Stimulated activated CD8-positive, alpha-beta memory T cell treated with anti-CD3 and anti-CD28 coated beads, Interleukin-7, amount 100 ng/mL, for 24 hours (primary cell): ENCODE measurements around the gene ARSB.

Experiments used
- DNase-seq: peaks from one replicate; pipeline ENCODE4 v3.0.0-alpha.2; 2020; ENCODE audit warnings: low read depth

Gene ARSB

DNA sequence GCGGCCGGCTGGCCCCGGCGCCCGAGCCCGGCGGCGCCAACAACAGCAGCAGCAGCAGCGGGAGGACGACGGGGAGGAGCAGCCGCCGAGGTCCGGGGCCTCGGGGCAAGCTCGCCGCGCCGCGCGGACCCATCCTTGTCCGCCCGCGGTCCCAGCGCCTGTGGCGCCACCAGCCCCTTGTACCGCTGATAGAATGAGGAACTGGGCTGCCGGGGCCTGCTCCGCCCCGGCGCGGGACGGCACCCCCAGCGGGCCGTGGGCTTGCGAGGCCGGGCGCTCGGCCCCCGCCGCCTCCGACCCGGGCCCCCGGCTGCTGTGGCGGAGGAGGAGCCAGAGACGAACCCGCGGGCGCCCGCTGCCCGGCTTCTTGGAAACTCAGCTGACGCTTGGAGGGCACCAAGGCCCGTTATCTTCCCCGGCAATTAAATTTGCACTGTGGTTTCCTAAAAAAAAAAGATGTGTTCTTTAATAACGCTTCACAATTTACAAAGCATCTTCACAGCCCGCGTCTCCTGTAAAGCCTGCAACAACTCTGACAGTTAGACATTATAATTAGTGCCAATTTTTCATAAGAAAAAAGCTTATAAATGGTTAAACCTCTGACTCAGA lies at the start of gene ARSB:
TSS of gene ARSB (minus strand) at position 195 of the 609 bp plus-strand sequence. CDS start at position 133, 62 bp downstream.
- DNase-seq = no peak

DNA sequence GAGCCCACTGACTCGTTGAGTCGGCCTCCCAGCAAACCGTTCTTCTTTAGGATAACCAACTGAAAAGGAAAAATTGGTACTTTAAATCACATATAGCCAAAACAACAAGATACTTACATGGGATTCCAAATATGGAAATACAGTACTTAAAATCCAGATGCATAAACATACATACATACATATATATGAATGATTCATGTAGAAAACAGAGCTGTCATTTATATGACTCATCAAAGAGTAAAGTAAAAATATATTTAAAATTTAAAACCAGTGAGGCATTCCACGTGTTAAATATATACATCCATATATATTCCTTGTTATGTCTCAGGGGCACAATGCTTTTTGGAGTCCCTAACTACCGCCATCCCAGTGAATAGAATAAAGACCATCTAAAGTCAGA lies 47.7 kb upstream of the ARSB start:
- DNase-seq = no peak

DNA sequence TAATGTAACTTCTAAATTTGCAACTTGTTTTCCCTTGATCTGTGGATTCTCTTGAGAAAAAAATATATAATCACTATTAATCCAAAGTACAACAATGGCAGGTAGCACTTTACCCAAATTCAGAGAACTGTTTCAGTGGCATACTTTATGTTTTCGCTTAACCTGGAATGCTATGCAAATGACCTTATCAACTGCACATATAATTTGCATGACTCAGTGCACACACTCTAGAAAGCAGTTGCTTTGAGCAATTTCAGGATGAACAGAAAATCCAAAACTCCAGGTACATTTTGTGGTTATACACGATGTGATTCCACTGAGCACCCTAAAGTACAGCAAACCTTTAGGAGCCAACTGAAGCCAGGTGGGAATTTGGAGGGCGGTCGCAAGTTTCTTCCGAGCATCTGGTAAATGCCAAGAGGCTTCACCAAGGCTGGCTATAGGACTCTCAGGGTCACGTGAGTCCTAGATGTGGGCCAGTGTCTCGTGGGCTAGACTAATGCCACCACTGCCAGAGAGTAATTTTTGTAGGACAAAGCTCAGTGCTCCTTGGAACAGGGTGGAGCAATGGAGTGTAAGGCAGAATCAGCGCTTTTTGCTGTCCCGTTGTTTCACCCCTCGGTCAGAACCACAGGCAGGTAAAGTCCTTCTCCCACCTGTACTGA lies 47.1 kb upstream of the ARSB start:
- no peak for DNase-seq

DNA sequence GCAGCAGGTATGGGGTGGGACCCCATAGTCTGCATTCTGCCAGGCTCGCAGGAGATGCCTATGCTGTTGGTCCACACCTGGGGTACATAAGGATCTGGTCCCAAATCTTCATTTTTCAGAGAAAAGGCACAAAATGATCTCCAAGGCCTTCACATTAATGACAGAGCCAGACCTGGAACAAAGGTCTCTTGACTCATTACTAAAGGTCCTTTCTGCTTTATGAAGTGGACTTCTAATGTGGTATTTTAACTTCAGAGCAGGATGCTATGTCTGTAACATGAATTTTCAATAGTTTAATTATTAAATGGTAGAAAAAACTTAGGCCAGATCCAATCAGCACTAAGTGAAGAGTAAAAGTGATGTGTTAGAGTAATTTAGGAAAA lies 46.4 kb upstream of the ARSB start:
- DNase-seq = no peak

DNA sequence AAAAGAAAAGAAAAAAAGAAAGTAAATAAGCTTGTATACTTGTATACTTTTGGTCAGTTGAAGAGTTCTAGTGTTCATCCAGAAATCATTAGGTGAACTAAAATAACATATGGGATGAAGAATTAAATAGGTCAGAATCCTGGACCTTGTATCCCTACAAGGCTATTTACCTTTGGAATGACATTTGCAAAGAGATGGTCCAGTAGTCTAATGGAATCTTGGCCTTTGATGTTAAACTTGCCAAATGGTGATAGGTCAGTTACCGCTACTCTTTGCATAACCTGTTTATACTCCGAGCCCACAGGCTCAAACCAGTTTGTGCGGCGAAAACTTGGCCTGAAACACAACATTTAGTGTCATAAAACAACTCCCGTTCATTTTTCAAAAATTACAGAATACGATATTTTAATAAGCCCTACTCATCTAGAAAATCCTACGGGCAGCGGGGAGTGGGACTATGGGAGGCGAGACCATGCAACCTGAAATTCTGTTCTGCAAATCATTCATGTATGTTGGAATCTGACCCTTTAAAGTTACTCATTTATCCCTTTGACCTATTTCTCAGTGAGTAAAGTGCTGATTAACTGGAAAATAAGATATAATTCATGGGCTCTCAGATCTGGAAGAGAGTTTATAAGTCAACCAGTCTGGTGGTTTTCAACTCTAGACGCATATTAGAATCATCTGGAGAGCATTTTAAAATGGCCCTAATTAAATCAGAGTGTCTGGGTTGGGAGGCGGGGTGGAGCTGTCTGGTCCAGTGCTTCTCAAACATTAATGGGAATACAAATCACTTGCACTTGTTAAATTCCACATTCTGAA lies 45.8 kb upstream of the ARSB start:
- no peak for DNase-seq

DNA sequence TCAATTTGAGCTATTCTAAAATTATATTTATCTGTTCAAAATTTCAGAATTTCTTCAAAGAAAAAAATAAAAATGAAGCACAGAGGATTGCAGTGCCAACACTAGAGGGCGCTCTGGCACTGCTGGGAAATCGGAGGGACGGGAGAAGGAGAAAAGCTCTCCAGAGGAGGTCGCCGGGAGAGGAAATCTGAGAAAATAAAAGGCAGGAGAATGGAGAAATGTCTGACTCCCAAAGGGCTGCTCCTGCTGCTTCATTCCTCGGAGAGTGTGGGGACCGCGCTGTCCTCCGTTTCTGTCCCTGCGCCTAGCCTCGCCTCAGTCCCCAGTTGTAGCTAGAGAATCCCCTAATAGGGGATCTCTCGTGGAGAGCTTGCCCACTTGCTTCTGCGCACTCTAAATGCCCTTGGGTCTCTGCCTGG lies 40.0 kb upstream of the ARSB start:
- DNase-seq = no peak

DNA sequence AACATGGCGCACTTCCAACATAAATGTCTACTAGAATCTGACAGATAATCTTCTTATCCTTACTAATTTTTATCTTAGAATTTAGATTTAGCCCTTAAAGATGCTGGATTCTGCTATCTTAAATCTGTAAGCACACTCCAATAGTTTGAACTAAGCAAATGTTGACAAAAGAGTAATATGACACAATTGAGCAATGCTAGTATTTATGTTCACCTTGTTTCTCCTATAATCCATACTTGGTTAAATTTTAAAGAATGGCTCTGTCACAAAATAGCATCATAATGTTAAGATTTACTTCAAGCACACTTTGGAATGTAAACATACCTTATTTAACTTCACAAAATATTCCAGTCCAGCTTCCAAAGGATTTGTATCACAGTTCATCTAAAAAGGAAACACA lies 38.8 kb upstream of the ARSB start:
- no peak for DNase-seq

DNA sequence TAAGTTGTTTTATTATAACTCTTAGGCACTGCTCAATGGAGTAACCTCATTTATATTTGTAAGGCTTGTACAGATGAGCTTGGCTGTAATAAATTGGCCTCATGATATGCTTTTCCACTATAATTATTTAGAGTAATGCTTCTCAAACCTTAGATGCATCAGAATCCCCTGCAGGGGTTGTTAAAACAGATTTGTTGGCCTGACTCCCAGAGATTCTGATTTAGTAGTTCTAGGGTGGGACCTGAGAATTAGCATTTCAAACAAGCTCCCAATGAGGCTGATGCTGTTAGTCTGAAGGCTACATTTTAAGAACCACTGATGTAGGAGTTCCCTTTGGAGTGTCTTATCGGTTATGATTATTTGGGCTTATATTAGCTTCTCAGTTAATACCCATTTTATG lies 38.2 kb upstream of the ARSB start:
- no peak for DNase-seq

DNA sequence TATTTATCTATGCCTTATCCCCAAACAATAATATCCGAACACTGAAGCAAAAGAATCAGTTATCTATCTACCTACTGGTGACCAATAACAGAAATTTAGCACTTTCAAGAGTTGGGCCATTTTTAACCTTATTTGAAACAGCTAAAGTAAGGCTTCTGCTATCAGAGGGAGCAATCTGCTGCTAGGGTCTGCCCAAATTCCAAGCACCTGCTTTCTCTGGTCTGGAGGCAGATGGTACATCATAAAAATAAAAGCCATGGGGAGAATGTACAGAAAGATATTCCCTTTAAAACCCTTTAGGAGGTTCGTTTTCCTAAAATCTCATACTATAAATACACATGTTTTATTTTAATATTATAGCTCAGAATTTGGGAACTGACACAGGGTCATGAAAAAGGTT lies 37.7 kb upstream of the ARSB start:
- no peak for DNase-seq

DNA sequence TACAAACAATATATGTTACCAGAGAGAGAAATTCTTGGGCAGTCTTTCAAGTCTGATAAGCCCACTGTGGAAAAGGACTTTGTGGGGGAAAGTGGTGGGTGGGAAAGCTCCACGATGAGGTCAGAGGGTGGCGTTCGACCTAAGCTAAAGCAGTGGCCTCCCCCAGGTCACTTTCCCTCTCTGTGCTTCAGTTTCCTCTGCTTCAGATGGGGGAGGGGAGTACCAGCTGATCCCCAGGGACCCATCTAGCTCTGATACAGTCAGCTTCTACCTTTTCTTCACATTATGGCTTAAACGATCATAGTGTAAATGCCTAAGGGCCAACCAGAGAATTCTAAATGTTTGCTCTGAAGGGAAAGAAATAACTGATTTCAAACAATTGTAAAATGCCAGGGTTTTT lies 36.6 kb upstream of the ARSB start:
- no peak for DNase-seq

DNA sequence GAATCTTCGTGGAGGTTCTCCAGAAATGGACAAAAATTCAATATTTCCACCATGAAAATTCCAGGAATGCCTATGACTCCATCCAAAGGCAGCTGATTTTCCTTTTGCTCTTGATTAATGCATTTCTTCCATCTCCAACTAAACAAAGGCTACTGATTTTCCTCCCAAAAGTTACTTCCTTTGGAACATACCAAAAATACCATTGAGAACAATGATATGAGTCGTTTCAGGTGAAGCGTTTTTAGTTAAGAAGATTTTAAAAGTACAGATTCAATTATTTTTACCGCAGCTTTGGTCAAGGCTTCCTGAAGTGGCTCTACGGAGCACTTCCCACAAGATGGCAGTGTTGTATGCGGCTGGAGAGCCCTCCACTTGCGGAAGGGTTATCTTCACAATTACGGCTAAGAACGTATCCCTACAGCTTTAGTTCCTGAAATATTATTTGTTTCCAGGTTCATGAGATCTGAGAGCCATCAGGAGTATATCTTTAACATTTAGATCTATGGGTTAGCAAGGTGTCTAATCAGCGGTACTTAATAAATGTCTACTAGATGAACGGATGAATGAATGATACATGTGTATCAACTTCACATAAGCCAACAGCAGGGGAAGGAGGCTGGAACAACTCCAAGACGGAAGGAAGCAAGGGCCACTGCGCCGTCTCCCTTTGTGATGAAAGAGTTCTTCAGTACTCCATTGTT lies 35.9 kb upstream of the ARSB start:
- no peak for DNase-seq

DNA sequence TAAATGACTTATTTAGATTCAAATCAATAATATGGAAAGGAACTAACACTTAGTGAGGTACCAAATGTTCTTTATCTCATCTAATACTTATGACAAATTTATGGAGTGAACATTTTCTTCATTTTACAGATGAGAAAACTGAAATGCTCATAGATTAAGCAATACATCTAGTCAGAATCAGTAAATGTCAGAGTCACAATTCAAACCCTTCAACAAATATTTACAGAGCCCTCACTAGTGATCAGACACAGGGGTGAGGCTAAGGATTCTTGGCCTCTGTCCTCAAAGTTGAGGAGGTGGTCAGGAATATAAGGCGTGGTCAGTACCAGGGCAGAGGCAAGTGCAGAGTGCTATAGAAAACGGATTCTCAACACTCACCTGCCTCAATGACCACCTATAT lies 29.5 kb upstream of the ARSB start:
- no peak for DNase-seq

DNA sequence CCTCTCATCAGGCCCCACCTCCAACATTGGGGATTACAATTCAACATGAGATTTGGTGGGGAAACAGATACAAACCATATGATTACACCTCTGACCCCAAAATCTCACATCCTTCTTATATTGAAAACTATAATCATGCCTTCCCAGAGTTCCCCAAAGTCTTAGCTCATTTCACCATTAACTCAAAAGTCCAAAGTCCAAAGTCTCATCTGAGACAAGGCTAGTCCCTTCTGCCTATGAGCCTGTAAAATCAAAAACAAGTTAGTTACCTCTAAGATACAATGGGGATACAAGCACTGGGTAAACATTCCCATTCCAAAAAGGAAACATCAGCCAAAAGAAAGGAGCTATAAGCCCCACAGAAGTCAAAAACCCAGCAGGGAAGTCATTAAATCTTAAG lies 26.8 kb upstream of the ARSB start:
- DNase-seq = no peak

DNA sequence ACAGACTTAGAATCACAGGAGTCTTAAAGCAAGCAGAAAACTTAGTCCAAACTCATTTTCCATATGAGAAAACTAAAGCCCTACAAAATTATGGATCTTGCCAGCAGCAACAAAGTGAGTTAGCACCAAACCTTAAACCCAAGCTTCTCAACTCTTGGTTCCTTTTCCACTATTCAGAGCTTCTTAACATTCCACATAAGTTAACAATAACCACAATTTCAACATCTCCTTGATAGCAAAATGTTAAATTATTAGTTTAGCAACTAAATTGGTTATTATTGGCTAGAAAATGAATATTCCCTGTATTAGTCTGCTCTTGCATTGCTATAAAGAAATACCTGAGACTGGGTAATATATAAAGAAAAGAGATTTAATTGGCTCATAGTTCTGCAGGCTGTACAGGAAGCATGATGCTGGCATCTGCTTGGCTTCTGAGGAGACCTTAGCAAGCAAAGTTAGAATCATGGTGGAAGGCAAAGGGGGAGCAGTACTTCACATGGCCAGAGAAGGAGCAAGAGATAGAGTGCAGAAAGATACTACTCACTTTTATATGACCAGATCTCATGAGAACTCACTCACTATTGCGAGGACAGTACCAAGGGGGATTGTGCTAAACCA lies 26.2 kb upstream of the ARSB start:
- no peak for DNase-seq

DNA sequence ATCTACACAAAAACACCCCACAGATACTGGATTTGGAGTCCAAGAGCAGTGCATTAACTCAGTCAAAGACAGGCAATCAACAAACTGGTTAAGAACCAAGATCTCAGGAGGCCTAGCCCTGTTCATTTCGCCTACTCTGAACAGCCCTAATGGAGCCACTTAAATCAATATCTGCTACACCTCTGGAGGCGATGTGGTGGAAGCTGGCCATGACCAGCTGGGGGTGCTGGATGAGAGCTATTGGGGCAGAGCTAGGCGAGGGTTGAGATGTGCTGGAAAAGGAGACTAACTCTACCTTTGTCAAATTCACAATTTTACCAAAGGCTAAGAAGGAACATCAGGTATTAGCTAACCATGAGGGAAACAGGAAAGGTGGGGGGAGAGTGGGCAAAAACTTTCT lies 23.3 kb upstream of the ARSB start:
- no peak for DNase-seq

DNA sequence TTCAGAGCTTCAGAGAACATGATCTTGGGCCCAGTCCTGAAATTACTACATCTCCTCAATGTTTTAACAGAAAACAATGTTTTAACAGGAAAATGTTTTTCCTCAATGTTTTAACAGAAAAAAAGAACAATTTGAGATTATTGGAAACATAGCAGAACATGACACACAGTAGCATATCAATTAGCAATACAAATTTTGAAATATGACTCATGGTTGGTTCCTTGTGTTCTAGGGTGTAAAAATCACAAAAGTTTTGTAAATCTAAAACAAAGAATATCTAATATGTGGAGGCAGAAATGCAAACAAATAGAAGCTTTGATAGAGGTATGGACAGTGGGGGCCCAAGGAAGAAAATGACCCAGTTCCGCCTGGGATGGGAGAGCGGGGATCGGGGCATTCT lies 22.8 kb upstream of the ARSB start:
- no peak for DNase-seq

DNA sequence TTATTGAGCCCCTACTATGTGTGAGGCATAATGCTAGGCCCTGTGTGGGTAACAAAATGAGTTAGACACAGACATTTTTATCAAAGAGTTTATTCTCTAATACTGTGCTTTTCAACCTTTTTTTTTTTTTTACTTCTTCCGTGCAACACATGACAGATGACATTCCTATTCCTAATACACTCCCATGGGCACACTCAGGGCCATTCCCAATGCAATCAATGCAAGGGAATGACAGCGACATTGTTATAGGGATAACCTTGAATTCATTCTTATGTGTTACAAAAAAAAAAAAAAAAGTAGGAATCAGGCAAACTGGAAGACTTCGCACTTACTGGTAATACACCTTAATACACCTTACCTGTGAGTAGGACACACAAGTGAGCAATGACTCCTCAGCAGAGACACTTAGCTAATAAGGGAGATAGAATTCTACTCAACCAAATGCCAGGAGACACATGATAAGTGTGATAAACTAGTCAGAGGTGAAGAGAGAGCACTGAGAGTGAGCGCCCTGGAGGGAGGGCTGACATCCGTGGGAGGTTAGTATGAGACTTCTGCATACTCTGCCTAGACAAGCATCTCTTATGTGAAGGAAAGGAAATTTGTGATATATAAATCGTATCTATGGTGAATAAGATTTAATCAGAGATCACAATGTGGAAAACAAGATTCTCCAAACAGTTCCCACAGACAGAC lies 21.0 kb upstream of the ARSB start:
- DNase-seq = no peak

DNA sequence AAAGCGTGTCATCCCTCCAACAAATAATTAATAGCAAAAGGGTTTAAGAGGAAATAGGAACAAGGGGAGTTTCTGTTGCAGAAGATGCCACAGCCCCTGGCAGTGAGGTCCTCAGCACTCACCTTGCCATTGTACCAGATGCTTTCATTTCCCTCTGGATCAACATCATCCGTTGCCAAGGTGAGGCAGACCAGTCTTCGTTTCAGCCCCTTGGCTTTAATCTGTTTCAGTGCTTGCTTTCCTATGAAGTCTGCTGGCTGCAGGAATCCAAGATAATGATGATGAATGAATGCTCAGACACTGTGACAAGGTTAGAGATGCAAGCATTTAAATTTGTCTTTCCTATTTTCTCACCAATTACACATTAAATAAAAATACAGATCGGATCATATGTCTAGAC lies 20.0 kb upstream of the ARSB start:
- no peak for DNase-seq

DNA sequence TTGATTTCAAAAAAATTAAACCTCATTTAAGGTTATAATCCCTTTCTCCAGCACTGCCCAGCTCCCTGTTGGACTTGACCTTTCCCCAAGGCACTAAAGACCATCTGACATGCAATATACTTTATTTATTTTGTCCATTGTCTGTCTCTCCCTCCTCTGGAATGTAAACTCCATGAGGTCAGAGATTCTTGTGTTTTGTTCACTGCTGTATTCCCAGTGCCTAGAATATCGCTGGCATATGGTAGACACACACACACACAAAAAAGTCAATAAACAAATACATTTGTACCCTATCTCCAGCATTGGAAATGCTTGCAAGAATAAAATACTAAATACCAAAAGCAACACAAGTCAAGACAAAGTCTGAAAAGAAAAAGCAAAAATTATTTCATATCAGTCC lies 17.3 kb upstream of the ARSB start:
- DNase-seq = no peak

DNA sequence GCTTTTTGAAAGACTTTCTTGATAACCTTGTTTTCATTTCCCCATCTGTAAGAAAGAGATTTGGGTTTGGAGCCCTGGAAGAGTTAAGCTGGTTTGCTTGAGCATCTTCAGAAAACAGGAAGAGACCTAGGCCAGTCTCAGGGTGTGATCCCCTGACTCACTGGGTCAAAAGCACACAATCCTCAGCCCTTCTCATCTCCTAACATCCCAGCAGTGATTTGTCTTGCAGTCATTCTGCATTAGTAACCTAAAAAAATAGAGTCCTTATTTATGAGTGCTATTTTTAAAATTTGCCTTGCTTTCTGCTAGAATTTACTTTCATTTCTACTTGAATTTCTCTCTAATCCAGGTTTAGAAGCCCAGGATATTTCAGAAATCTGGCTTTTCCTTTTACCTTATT lies 16.4 kb upstream of the ARSB start:
- no peak for DNase-seq

DNA sequence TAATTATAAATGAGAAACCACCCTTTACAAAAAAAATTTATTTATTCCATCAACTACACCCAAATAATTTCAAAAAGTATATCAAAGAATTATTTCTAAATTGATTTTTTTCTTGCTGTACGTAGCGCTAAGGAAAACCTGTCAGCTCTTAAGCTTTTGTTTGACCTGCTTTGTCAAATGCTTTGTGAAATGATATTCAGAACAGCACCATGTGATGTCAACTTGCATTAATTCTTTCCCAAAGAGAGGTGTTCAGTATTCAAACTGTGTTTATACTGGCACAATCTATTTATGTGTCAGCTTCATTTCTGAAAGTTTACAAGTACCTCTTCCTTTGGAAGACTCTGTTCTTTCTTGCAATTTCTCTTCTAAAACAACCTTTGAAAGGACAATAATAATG lies 12.0 kb upstream of the ARSB start:
- DNase-seq = no peak

DNA sequence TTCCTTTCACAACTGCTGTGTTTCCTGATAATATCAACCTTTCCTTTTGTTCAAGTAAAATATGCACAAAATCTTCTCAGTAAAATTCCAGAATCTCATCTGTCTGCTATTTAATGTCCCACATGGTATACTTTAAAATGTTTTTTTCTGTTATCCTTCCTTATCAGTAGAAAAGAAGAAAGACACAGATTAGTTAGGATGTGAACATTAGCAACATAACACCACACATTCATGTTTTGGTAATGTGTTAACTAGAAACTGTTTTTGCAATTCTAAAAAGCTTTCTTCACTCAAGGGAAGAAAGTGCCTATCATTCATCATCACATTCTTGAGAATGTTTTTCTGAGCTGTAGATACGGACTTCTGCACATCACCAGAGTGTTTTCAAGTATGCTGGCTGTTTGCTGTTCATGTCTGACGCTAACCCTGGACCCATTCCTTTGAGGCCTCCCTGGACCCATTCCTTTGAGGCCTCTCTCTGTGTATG lies 10.5 kb upstream of the ARSB start:
- no peak for DNase-seq
